WTC11 (cell line): Measurements from ENCODE around the gene ZMYND11.

Source experiments
- ATF3 ChIP-seq: sonication (generic); formaldehyde crosslinking; conservative IDR thresholded peaks from 2 replicates; pipeline ENCODE4 v1.8.1; 2022; ENCODE audit warnings: mild to moderate bottlenecking, missing genetic modification reagents
- ESRRA ChIP-seq: sonication (generic); formaldehyde crosslinking; IDR thresholded peaks from 2 replicates; pipeline ENCODE4 v1.8.1; 2022; ENCODE audit warnings: mild to moderate bottlenecking, missing genetic modification reagents, borderline replicate concordance
- ETV6 ChIP-seq: sonication (generic); formaldehyde crosslinking; IDR thresholded peaks from 2 replicates; pipeline ENCODE4 v1.8.1; 2022; ENCODE audit warnings: mild to moderate bottlenecking, missing genetic modification reagents
- FOXJ3 ChIP-seq: sonication (generic); formaldehyde crosslinking; IDR thresholded peaks from 2 replicates; pipeline ENCODE4 v1.9.0; 2021; ENCODE audit warnings: missing genetic modification reagents, mild to moderate bottlenecking, borderline replicate concordance
- FOXK1 ChIP-seq: sonication (generic); formaldehyde crosslinking; IDR thresholded peaks from 2 replicates; pipeline ENCODE4 v1.8.0; 2022; ENCODE audit warnings: mild to moderate bottlenecking, moderate library complexity, missing genetic modification reagents
- HMGA2 ChIP-seq: fragments of 250-450 bp; sonication (Bioruptor Pico); IDR thresholded peaks from 2 replicates; pipeline ENCODE4 v1.4.0; 2021; ENCODE audit warnings: mild to moderate bottlenecking, moderate library complexity
- NR3C1 ChIP-seq: sonication (generic); formaldehyde crosslinking; conservative IDR thresholded peaks from 2 replicates; pipeline ENCODE4 v1.8.1; 2023; ENCODE audit warnings: low read depth, mild to moderate bottlenecking, missing genetic modification reagents
- SMAD3 ChIP-seq: sonication (generic); formaldehyde crosslinking; IDR thresholded peaks from 2 replicates; pipeline ENCODE4 v1.8.0; 2022; ENCODE audit warnings: missing genetic modification reagents, mild to moderate bottlenecking, borderline replicate concordance
- TEAD4 ChIP-seq: sonication (generic); formaldehyde crosslinking; IDR thresholded peaks from 2 replicates; pipeline ENCODE4 v1.8.0; 2022; ENCODE audit warnings: mild to moderate bottlenecking, missing genetic modification reagents
- USF2 ChIP-seq: sonication (generic); formaldehyde crosslinking; IDR thresholded peaks from 2 replicates; pipeline ENCODE4 v1.8.1; 2023; ENCODE audit warnings: mild to moderate bottlenecking, missing genetic modification reagents, moderate library complexity
- ZSCAN18 ChIP-seq: fragments of 250-450 bp; sonication (Bioruptor Pico); IDR thresholded peaks from 2 replicates; pipeline ENCODE4 v2.1.2; 2022; ENCODE audit warnings: mild to moderate bottlenecking, moderate library complexity
- TF ChIP-seq, protein P1 (sequence below): sonication (generic); formaldehyde crosslinking; IDR thresholded peaks from 2 replicates; pipeline ENCODE4 v1.8.1; 2022; ENCODE audit warnings: mild to moderate bottlenecking, moderate library complexity, missing genetic modification reagents
- TF ChIP-seq, protein P2 (sequence below): fragments of 200-600 bp; IDR thresholded peaks from 2 replicates; pipeline ENCODE4 v1.8.0; 2022; ENCODE audit warnings: antibody characterized with exemption
- TF ChIP-seq, protein P3 (sequence below): sonication (generic); formaldehyde crosslinking; IDR thresholded peaks from 2 replicates; pipeline ENCODE4 v1.8.1; 2022; ENCODE audit warnings: low read depth, missing genetic modification reagents, borderline replicate concordance

DNA sequence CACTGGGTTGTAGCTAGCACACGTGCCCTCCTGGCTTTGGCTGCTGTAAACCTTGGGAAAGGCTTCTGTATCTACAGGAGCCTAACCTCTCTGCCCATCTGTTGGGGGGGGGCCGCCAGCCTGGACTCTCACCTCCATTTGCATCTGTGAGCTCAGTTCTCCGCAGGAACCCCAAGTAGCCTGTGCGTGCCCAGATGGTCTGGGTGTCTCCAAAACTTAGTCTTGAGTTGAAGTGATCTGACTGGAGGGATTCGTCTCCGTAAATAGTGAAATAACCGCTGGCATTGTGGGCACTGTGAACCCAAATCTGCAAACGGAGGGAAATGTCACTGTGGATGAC, 147.9 kb downstream of the ZMYND11 start:
- TF ChIP-seq, protein P1, sequence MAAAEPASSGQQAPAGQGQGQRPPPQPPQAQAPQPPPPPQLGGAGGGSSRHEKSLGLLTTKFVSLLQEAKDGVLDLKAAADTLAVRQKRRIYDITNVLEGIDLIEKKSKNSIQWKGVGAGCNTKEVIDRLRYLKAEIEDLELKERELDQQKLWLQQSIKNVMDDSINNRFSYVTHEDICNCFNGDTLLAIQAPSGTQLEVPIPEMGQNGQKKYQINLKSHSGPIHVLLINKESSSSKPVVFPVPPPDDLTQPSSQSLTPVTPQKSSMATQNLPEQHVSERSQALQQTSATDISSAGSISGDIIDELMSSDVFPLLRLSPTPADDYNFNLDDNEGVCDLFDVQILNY: no peak
- TF ChIP-seq, protein P2, sequence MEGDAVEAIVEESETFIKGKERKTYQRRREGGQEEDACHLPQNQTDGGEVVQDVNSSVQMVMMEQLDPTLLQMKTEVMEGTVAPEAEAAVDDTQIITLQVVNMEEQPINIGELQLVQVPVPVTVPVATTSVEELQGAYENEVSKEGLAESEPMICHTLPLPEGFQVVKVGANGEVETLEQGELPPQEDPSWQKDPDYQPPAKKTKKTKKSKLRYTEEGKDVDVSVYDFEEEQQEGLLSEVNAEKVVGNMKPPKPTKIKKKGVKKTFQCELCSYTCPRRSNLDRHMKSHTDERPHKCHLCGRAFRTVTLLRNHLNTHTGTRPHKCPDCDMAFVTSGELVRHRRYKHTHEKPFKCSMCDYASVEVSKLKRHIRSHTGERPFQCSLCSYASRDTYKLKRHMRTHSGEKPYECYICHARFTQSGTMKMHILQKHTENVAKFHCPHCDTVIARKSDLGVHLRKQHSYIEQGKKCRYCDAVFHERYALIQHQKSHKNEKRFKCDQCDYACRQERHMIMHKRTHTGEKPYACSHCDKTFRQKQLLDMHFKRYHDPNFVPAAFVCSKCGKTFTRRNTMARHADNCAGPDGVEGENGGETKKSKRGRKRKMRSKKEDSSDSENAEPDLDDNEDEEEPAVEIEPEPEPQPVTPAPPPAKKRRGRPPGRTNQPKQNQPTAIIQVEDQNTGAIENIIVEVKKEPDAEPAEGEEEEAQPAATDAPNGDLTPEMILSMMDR: no peak
- TF ChIP-seq USF2 (no peak), ZSCAN18 (no peak), FOXK1 (no peak), SMAD3 (no peak), TEAD4 (no peak), FOXJ3 (CRISPR knock-in tag) (no peak), ESRRA (CRISPR knock-in tag) (no peak), HMGA2 (CRISPR knock-in tag) (no peak), ETV6 (no peak), NR3C1 (no peak), ATF3 (no peak)
- TF ChIP-seq, protein P3, sequence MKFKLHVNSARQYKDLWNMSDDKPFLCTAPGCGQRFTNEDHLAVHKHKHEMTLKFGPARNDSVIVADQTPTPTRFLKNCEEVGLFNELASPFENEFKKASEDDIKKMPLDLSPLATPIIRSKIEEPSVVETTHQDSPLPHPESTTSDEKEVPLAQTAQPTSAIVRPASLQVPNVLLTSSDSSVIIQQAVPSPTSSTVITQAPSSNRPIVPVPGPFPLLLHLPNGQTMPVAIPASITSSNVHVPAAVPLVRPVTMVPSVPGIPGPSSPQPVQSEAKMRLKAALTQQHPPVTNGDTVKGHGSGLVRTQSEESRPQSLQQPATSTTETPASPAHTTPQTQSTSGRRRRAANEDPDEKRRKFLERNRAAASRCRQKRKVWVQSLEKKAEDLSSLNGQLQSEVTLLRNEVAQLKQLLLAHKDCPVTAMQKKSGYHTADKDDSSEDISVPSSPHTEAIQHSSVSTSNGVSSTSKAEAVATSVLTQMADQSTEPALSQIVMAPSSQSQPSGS (CRISPR knock-in tag): no peak
